Measurements from ENCODE around the gene SMAD6. TPM values are rescaled to one million over a fixed set of nuclear protein-coding genes. Genes with fewer than 3 reads are reported as not detected.

SMAD6 gene
- polyA plus RNA-seq, 1 donor, result 25.4 TPM

DNA sequence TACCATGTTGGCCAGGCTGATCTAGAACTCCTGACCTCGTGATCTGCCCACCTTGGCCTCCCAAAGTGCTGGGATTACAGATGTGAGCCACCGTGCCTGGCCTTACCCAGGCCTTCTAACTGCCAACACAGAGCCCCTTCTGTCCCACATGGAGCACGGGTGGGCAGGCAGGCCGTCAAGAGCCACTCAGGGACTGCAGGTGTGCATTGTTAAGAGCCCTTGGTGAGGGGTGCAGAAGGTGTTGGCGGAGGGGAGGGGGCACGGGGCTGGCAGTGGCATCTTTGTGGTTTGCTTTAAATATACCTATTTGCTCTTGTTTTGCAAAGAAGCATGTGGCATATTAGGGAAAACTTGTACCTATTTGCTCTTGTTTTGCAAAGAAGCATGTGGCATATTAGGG, 37.3 kb downstream of the SMAD6 start:
- no peak for DNase-seq

DNA sequence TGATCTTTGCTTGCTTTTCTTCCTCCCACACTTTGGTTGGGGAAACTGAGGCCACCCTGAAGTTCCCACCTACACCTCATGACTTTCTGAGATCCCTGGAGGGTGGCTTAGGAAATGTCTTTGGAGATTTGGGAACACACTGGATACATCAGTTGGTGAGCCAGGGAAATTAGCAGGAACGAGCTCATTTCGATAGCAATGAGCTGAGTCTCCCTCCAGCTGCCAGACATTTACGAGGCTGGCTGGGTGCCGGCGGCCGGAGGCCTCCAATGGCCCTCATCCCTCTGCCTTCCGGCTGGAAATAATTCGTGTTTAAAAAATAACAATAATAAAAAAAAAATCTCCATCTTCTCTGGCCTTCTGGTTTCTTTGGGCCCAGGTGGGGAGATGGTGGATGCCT, 38.8 kb downstream of the SMAD6 start:
- no peak for DNase-seq

DNA sequence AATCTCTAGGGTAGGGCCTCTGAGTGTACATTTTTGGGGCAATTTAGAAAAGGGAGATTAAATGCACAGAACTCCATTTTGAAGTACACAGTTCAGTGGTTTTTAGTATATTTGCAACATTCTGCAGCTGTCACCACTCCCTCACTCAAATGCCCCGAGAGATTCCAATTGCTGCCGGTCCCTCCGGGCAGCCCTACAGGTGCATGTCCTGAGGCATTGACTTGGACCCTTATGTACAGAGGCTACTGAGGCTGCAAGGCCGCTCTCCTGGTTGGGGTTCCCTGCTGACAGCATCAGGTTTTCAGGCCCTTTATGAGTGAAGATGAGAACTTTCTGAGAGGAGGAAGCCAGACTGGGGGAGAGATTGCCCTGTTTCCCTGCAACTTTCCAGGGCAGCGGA, 39.6 kb downstream of the SMAD6 start:
- no peak for DNase-seq

DNA sequence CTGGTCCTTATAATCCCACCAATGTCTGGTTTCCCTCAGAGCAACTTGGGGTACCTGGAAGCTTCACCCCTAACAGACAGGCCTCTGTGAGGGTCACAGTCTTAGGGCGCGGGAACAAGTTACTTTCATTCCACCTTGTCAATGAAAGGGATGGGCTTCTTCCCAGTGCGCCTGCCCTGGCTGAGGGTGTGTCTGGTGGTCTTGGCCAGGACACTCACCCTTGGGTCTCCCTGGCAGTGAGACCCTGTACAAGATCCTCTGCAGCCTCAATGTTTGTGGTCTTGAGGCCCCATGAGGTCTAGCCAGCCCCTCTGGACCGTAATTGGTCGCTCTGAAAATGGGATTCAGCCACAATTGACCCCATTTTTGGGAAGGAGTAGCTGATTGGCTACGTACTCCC, 40.2 kb downstream of the SMAD6 start:
- no peak for DNase-seq

DNA sequence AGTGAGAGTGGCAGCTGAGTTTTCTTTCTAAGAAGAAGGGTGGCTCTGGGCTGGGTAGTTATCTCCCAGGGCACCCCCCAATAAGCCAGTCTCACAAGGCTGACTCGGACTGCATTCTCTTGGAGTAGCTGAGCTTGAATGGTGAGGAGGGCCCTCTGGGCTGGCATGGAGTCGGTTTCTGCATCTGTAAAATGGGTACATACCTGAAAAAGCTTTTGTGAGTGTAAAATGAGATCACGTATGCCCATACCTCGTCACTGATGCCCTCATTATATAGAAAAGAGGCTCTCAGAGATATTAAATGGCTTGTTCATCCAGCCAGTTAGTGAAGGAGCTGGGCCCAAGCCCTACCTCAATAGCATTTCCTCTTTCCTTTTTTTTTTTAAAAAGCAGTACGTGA, 41.2 kb downstream of the SMAD6 start:
- DNase-seq, result no peak

DNA sequence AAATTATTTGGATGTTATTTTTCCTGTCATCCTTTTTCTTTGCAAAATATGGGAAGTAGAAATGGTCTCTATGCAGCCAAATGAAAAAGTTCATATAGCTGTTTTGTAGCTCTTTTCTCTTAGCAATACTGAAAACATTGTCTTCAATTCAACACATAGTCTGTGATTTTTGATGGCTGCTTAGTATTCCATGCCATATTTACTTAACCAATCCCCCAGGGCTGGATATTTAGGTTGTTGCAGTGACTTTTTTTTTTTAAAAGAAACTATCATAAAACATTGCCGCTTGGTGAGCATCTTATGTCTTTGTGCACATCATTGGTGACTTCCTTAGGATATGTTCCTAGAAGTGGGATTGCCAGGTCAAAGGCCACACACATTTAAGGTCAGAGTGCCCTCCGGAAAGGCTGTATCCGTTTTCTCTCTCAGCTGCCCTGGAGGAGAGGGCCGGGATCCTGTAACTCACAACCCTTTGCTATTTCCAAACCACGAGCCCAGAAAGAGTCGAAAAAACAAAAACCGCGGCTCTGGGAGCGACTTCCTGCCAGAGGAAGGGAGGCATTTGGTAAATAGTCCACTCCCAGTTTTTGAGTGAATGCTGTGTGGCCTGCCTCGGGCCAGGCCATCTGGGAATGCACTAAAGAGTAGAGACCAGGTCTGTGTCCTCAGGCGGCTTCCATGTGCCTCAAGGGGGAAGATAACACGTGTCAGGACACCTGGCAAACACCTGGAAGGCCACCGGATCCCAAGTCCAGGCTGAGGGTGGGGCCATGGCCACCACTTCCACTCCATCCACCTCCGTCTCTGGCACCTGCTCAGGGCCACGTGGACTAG, 41.9 kb downstream of the SMAD6 start:
- no peak for DNase-seq

DNA sequence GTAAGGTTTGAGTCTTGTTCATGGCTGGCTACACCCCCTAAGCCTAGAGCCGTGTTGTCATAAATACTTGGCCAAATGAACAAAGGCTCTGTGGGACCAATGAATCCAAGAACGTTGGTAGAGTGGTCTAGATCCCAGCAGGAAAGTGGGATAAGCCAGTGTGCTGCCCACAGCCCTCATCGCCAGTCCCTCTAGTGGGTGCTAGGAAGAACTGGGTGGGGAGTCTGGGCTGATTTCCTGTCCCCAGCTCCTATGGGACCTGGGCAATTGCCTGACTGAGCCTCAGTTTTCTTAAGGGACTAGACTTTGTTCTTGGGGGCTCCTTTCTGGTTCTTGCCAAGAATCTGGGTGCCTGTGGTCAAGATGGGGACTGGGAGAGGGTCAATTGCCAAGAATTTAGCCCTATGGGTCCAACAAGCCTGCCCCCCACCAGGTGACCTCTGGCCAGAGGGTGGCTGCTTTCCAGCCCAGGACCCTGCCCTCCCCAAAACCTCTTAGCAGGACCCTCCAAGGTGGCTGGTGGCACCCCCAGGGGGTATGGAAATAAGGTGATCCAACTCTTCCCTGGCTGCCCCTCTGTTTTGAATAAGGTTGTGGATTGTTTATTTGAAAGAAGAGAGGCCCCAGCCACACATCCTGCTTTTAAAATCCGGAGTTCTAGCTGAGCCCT, 42.7 kb downstream of the SMAD6 start:
- no peak for DNase-seq

DNA sequence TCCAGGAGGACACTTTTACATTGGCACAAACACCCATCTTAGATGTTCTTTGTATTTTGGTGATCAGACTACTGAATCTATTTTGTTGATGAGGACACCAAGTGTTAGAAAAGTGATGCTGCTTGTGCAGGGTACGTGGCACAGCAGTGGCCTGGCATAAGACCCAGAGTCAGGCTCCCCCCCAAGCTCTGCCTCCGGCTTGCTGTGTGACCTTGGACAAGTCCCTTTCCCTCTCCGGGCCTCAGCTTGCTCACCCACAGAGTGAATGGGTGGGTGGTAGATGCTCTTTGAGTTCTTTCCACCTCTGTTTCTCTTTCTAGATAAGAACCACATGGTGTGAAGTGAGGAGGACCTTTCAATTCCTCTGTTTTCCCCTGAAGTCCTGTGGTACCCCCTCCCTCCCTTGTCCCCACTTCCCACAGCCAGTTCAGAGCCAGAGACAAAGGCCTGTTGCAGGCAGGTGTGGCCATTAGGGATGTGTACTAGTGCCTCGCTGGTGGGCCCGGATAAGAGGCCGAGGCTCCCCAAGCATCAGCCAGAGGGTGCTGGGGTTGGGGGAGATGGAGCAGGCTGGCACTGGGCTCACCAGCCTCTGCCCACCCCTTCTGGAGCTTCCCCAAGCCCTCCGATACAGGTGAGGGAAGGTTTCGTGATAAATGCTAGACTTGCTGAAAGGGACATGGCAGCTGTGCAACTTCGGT, 43.6 kb downstream of the SMAD6 start:
- no peak for DNase-seq

DNA sequence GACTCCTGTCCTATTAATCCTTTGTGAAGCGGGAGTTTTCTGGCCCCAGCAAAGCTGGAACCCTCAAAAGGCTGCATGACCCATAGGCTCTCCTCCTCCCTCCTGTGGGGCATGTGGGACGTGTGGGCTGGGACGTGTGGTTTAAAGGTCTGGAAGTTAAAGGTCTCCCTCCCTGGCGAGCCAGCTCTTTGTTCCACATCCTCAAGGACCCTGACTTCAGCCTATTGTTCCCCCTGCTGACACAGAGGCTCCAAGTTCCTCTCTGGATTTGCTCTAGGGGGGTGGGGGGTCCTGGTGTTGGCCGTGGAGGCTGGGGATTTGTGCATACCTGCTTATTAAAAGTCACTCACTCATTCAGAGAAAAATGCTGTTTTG, 44.2 kb downstream of the SMAD6 start:
- no peak for DNase-seq

DNA sequence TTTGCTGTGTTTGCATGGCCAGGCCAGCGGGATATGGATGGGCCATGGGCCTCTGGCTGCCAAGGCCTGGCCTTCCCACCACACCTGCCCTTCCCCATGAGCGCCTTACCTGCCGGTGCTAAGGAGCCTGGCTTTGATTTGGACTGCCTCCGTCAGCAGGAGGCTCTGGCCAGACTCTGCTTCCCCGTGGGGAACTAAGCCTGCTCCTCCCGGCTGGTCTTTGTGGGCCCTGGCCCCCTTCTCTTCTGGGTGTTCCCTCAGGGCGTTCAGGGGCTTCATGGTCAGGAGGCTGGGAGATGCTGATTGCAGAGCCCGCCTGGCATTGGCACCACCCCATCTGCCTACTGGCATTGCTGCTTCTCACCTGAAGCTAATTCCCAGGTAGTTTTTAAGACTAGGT, 45.2 kb downstream of the SMAD6 start:
- DNase-seq, result no peak

DNA sequence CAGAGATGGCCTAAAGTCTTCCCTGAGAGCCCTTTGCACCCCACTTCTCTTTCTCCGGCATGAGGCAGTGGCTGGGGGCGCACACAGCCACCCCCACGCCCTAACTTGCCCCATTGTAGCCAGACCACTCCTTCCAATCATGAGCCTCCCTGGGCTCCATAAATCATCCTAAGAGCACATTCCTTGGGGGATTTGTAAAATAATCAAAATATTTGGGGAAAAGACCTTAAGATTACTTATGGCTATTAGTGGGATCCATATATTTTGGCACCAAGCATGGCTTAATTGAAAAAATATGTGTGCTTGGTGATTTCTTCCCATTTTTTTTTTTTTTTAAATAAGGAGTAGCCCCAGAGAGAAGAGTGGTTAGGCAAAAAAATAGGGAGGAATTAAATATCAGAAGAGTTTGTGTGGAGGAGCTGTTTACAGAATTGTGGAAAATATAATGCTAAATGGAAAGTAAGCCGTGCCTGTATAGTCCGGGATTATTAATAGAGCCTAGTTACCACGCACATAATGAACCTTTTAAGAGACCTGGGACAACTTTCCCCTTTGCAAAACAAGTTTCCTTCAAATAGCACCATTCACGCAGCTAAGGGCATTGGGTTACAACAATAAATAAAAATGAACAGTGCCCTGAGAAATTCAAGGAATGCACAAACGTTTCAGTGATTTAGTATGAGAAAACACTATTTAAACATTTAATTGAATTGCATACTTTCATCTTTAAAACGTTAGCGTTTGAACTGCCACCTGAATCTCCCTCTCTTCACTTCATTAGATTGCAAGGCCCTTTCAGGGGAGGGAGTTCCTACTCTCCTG, 46.1 kb downstream of the SMAD6 start:
- peak; percentile 60 for DNase-seq

DNA sequence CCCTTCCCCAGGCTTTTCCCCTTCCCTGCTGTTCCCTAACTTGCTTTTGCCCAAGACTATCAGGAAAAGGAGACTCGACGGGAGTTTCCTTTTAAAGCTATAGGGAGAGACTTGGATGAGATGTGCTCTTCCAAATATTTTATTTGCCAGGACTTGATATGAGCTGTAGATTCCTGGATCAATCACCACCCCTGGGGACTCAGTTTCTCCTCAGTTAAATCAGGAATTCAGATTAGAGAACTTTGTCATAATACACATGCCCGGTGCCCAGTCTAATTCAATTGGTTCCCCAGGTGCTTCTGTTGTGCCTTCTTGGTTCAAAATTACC, 46.6 kb downstream of the SMAD6 start:
- no peak for DNase-seq

DNA sequence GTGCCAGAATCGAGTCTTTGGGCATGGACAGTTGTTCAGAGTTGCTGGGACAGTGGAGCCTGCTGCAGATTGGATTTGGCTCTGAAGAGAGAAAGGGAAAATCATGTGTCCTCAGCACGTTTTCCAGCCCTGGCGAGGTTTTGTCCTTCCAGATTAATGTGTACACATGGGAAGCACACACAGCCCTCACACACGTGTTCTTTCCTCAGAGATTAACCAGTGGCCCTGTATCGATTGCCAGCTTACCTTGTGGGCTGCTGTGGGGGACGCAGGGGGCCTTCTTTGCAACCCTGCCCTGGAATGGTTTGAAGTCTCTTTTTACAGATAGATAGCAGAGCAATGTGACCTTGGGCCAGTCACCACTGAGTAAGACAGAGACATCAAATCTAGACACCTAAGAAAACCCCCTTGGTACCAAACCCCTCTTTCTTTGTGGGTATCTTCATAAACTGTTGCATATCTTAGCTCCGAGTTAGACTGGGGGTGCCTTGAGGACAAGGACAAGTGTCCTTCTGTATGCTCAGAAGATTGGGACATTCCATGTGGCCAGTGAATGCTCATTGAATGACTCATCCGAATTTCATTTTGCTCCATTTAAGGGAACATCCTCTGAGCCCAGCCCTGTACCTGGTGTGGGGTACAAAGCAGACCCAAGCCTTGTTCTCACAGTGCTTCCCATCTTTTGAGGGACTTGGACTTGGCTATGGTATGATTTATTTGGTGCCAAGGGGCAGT, 48.0 kb downstream of the SMAD6 start:
- no peak for DNase-seq

DNA sequence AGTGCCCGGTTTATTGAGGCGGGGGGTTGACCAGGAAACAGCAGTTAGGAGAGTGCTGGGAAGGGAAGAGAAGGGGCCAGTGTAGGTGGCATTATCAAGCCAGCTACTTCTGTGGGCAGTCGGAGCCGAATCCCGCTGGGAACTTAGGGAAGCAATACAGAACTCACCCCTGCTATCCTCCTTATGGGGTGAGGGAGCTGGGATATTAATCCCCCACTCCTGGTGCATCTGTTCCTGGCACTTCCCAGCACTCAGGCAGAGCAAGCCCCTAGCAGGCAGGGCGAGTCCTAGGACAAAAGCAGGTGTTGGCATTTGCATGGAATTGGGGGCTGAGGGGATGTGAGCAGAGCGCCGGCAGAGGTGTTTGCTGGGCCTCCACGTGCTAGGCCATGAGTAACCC, 48.6 kb downstream of the SMAD6 start:
- no peak for DNase-seq

DNA sequence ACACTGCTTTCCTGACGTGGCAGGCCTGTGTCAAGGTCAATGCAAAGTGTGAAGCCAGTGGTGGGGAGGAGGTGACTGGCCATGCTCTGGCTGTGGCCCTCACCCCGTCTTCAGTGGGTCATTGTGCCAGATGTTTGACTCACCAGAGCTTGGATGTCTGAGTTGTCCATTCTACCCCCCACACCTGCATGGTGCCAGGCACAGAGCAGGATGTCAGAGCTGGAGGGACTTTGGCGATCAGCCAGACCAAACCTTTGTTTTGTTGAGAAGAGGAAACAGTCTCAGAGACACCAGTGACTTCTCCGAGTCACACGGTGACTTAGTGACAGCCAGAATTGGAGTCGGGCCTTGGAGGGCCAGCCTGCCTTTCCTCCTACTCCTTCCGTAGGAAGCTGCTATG, 49.5 kb downstream of the SMAD6 start:
- no peak for DNase-seq

DNA sequence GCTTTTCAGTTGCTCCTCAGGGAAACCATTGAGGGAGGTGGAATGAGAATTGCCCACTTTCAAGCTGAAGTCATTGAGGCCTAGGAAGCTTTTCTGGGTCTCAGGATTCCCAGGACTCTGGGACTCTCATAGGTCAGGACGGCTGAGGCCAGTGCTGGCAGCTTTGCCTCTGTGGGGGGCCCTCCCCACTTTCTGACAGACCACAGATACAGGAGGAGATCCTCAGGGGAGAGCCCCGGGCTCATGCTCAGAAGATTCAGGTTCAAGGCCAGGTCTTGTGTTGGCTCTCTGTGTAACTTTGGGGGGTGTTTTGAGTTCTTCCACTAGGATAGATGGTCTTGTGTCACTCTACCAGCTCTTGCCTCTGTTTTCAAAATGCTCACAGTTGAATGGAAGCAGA, 50.0 kb downstream of the SMAD6 start:
- DNase-seq, result no peak

DNA sequence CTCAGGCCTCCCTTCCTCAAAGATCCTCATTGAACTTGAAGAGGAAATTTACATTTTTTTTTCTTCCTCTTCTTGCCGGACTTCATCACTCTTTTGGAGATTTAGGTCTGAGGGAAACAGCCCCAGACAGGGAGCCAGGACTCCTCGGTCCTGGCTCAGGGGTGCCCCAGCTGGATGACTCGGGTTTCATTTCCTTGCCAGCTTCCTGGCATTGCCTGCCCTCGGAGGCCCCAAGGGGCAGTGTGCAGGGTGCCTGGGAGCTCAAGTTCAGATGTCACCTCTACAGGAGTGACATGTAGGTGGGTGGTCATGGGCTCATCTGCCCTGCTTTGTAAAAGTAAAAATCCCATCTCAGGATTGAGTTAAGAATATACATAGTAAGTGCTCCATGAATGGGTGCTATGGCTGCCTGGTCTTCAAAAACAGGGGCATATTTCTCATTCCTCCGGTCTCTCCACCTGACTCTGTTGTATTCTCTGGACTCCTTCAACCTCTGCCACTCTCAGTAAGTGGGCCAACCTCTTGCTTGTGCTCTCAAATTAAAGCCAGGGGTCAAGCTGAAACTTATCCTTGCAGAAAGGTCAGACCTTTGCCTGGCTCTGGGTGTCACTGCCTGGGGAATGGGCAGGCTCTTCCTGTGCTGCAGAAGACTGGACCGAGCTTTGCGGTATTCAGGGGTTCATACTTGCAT, 51.8 kb downstream of the SMAD6 start:
- DNase-seq, result no peak

DNA sequence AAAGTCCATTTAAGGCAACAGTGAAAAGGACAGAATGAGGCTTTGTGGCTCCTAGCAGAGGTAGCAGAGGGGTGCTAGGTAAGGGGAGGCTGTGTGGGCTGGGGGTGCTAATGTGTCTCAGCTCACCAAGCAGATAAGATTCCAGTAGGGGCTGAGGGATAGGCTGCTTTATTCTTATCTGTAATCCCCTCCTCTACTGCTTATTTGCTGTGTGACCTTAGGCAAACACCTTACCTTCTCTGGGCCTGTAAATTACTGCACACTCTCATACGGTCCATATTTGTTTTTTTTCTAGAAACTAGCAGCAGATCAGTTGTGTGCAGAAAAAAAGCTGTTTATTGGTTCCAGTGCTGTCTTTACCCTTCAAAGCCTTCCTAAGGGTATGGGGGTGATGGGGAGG, 52.8 kb downstream of the SMAD6 start:
- no peak for DNase-seq

DNA sequence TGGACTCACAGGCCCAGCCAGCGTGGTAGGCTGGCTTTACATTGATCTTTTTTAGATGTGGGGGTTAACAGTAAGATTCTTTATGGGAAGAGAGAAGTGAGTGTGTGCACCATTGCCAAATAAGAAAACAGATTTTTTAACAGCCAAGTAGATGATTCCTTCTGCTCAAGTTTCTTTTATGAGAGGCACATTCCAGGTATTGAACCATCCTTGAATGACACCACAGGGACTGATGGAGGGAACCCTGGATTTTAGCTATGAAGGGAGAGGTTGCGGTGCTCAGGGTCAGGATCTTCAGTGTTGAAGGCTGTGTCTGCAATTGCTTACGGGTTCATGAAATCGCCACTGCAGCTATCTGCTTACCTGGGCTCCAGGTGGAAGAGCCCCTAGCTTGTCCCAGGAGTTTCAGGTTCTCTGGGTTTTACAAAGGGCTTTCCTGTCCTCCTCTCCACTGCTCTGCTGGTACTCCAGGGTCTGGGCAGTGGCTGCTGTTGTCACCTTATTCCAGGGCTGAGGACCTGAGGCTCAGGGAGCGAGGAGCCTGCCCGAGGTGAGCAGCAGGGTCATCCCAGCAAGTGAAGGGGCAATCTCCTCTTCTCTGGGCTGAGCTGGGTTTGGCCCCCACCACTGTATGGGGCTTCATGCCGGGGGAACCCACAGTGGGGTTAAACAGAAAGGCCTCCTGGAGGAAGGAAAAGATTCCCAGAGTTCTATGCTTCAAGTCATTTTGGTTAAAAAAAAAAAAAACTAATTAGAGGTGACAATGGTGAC, 53.4 kb downstream of the SMAD6 start:
- no peak for DNase-seq

DNA sequence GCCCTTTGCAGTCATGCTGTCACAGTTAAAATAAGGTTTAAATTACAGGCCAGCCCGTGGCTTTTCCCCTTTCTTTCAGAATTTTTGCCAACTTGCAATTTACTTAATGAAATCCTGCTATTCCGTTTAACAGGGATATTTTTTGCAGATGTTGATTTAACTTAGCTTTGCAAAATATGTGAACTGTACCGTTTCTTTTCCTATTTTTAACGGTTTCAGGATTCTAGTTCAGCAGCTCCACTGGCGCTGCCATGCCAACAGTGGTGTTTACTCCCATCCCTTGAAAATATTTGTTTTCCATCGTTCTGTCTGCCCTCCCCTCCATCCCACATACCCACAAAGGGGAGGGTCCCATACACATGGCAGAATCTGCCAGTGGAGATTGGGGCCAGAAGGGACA, 54.3 kb downstream of the SMAD6 start:
- no peak for DNase-seq

DNA sequence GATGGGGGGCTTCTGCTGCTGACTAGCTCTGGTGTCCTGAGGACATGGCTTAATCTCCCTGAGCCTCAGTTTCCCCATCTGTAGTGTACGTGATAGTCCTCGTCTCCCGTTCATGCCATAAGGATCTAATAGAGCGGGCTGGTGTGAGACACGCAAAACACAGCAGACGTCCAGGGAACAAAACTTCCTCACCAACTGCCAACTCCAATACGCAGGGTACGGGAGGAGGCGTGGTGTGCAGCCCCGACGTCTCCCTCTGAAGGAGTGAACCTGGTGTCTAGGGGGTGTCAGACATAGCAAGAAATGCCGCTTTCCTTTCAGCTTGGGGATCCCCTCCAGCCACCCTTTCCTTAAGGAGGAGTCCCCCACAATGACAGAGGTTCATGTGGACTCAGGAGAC, 55.0 kb downstream of the SMAD6 start:
- no peak for DNase-seq

All from left kidney (tissue), 2 donors.